GM18870 (cell line): ENCODE measurements around the gene TKT.
A peak's percentile ranks its signal among the peaks of the same experiment; 100 is the strongest.

ENCODE experiments used
- ATAC-seq: cut with Tn5 transposase; IDR thresholded peaks from one replicate; pipeline ENCODE4 v1.9.1; 2021; ENCODE audit warnings: moderate library complexity; ENCODE audit not compliant: unreplicated experiment

The TKT gene

DNA sequence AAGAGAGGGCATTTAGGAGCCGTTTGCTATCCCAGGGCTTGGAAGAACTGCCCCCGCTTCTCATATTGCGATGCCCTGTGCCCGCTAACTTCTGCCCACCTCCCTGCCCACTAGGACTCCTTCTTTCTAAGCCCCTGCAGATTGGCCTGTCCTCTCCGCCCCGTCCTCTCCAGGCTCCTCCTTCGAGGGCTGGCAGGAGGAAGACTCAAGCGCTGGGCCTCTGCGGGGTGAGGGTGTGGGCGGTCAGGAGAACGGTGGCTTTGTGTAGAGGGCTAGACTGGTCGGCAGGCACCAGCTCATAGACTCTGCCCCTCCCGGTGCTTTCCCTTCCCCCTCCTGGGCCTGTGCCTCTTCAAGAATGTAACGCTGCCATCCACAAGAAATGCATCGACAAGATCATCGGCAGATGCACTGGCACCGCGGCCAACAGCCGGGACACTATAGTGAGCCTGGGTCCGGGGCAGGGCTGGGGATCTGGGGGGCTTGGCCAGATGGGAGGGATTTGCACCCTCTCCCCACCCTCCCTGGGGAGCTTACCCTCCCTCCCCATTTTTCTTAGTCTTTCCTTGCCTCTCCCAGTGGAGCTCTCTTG is 73.0 kb downstream of the TKT start:
- no peak for ATAC-seq

DNA sequence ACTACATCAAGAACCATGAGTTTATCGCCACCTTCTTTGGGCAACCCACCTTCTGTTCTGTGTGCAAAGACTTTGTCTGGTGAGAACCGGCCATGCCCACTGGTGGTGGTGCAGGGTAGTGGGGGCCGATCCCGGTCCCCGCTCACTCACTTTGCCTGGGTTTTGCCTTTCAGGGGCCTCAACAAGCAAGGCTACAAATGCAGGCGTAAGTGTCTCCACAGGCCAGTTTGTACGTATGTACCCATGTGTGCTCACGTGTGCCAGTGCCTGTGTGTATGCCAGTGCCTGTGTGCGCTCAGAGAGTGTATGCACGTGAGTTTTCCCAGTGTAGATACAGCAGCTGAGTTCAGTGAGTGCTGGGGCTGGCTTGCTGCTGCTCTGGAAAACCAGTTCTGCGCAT is 74.3 kb downstream of the TKT start:
- ATAC-seq = no peak

DNA sequence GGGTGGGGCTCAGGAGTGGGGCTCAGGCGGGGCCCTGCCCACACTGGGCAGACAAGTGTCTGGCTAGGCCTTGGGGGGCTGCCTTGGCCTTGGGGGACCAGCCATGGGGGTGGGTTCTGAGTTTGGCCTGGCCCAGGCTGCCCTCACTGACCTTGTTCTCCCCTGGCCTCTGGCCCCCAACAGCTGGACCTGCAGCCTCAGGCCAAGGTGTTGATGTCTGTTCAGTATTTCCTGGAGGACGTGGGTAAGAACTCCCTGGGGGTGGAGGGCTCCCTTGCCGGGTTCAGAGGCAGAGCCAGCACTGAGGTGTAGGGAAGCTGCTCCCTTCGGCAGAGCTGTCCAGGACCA is 74.8 kb downstream of the TKT start:
- ATAC-seq = peak; percentile 3

DNA sequence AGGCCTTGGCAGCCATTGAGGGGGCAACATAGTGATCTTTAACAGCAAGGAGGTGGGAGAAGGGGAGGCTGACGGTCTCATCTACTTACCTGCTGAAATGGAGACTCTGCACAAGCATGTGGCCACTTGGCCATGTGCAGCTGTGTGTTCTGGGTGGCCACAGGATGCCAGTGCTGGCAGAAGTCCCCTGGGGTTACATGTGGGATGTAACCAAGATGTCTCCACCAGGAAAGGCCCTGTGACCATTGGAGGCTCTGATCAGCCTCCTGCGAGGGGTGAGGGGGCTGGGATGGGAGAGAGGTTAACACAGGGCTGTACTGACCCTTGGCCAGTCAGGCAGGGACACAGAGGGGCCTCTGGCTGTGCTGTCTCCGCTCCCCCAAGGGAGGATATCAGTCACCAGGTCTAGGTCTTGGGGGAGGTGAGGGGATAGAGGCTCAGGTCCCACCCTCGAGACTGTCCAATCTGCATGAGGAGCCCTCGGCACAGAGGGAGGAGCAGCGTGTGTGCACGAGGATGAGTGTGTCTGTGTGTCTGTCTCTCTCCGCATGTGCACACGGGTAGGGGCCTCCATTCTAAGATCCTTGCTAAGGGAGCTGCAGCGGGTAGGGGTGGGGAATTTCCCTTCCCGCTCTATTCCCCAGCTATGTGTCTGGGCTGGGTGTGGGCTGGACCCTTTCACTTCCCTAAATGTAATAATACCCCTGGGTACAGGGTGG is 75.4 kb downstream of the TKT start:
- peak; percentile 80 for ATAC-seq

DNA sequence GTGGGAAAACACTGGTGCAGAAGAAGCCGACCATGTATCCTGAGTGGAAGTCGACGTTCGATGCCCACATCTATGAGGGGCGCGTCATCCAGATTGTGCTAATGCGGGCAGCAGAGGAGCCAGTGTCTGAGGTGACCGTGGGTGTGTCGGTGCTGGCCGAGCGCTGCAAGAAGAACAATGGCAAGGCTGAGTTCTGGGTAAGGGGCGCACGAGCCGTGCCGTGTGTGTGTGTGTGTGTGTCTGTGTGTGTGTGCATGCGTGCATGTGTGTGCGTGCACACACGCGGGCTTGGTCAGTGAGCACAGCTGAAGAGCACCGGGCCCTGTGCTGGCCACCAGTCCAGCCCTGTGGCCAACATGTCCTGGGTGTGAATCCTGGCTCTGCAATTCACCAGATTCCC is 76.2 kb downstream of the TKT start:
- no peak for ATAC-seq

DNA sequence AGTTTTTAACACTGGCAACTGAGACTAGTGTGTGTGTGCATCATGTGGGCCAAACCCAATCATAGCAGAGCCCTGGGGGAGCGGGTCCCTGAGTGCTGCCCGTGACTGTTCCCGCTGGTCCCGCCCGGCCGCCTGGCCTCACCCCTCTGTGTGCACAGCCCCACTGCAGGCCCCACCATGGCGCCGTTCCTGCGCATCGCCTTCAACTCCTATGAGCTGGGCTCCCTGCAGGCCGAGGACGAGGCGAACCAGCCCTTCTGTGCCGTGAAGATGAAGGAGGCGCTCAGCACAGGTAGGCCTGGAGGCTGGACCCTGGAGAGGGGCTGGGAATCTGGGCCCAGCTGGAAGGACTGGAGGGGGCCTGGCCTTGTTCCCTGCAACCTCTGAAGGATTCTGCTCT is 77.6 kb downstream of the TKT start:
- ATAC-seq = no peak

DNA sequence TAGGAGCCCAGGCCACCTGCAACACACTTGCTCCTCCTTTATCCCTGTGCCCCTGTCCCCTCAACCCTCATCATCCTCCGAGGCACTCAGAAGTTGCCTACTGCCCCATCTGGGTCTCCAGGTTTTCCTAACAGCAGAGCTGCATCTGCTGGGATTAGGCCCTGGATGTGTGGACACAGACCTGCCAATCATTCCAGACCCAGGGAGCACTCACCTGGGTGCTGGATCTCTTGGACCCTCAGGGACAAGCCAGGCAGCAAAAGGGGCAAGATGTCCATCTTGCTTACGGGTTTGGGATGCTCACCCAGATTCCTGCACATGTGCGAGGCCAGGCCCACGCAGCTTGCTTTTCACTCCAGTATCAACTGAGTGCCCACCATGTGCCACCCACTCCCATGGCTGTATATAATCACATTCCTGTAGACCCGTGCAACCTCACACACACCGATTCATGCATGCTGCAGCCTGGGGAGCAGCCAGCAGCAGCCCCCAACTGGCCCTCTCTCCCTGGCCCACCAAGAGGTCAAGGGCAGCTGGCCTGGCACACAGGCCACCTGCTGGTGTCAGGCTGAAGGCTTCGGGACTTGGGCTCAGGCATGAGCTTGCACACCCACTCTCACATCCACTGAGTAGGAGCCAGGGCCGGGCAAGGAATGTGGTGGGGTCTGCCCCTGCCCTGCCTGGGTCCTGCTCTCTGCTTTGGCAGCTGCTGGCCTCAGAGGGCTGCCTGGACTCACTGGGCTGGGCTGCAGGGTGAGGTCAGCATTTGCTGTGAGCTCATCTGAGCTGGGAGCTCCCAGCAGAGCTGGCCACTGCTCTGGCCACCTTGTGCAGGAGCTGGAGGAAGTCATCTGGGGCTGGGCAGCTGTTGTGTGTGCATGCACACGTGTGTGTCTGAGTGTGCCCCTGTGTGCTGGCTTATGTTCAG is 79.9 kb downstream of the TKT start:
- ATAC-seq = no peak
